ENCODE data around the gene ZNF267. TPM values are rescaled to one million over a fixed set of nuclear protein-coding genes. Genes with fewer than 3 reads are reported as not detected.

Gene ZNF267
- total RNA-seq, 4 donors from 2014 or later, result 6.5 to 13.3 (median 8.2) TPM

- ATAC-seq (no peak), DNase-seq (no peak)
- H3K4me3 ChIP-seq, result no peak overlapping the region
- no peaks in the 10 kb centered on the region for H3K36me3 ChIP-seq
- H3K4me1 ChIP-seq, result peaks cover 16 to 31% of the 10 kb centered on the region in 2 donors
- no peaks in the 10 kb centered on the region for H3K27me3 ChIP-seq
- in situ Hi-C loops (cut with MboI; ENCODE audit: low sequenced_read_pairs in 4 of 4), result loop anchor here in 1 of 4 donors (25.0 kb wide), 1 partner anchor 364 kb away; the partner anchor contains the start of gene RUSF1
- TF ChIP-seq POLR2A (IDR thresholded peaks at IDR 0.05) (no peak), CTCF (IDR thresholded peaks at IDR 0.05 in 4 of 5, conservative IDR thresholded peaks at IDR 0.05 in 1 of 5) (no peak)
- no peak overlapping the region for H3K27ac ChIP-seq
- no peaks in the 10 kb centered on the region for H3K9me3 ChIP-seq
- intact Hi-C loops (cut with DNase I; ENCODE audit: low total_unique reads), result loop anchor here (5.0 to 10.0 kb wide), 2 partner anchors 164 to 371 kb away; partner anchors contain the start of gene RUSF1
Observed at GRCh38 chr16:31875928-31876547, 2.4 kb downstream of the ZNF267 start.

- Histone ChIP-seq H3K9me3 (no peaks in the 10 kb centered on the region), H3K27ac (no peak overlapping the region), H3K36me3 (no peaks in the 10 kb centered on the region), H3K4me3 (no peak overlapping the region), H3K27me3 (no peaks in the 10 kb centered on the region), H3K4me1 (peaks cover 16 to 34% of the 10 kb centered on the region in 2 donors)
- ATAC-seq (no peak), DNase-seq (no peak)
- no peak for TF ChIP-seq CTCF (IDR thresholded peaks at IDR 0.05 in 4 of 5, conservative IDR thresholded peaks at IDR 0.05 in 1 of 5)
- TF ChIP-seq POLR2A (IDR thresholded peaks at IDR 0.05), result no peak
- intact Hi-C loops (cut with DNase I; ENCODE audit: low total_unique reads) (loop anchor here (5.0 to 10.0 kb wide), 2 partner anchors 165 to 372 kb away; partner anchors contain the start of gene RUSF1), in situ Hi-C loops (cut with MboI; ENCODE audit: low sequenced_read_pairs in 4 of 4) (loop anchor here in 1 of 4 donors (25.0 kb wide), 1 partner anchor 365 kb away; the partner anchor contains the start of gene RUSF1)
Observed at GRCh38 chr16:31876951-31877828, 3.6 kb downstream of the ZNF267 start.

GRCh38 chr16:31877876-31878642 lies 4.5 kb downstream of the ZNF267 start:
- no peak for DNase-seq
- ATAC-seq, result no peak
- in situ Hi-C loops (cut with MboI; ENCODE audit: low sequenced_read_pairs in 4 of 4) (loop anchor here in 1 of 4 donors (25.0 kb wide), 1 partner anchor 366 kb away; the partner anchor contains the start of gene RUSF1), intact Hi-C loops (cut with DNase I; ENCODE audit: low total_unique reads) (loop anchor here (5.0 to 10.0 kb wide), 2 partner anchors 166 to 373 kb away; partner anchors contain the start of gene RUSF1)
- Histone ChIP-seq H3K4me1 (peaks cover 16 to 34% of the 10 kb centered on the region in 2 donors), H3K4me3 (no peak overlapping the region), H3K27me3 (no peaks in the 10 kb centered on the region), H3K27ac (no peak overlapping the region), H3K36me3 (no peaks in the 10 kb centered on the region), H3K9me3 (no peaks in the 10 kb centered on the region)
- TF ChIP-seq CTCF (IDR thresholded peaks at IDR 0.05 in 4 of 5, conservative IDR thresholded peaks at IDR 0.05 in 1 of 5), result no peak
- no peak for TF ChIP-seq POLR2A (IDR thresholded peaks at IDR 0.05)

GRCh38 chr16:31879937-31880321 lies 6.3 kb downstream of the ZNF267 start:
- in situ Hi-C loops (cut with MboI; ENCODE audit: low sequenced_read_pairs in 4 of 4), result loop anchor here in 1 of 4 donors (25.0 kb wide), 1 partner anchor 368 kb away; the partner anchor contains the start of gene RUSF1
- TF ChIP-seq CTCF (IDR thresholded peaks at IDR 0.05 in 4 of 5, conservative IDR thresholded peaks at IDR 0.05 in 1 of 5), result no peak
- TF ChIP-seq POLR2A (IDR thresholded peaks at IDR 0.05), result no peak

More at GRCh38 chr16:31879937-31880321, 6.3 kb downstream of the ZNF267 start:
- H3K27ac ChIP-seq, result peak overlapping the region in 2 of 4 donors; percentile 20 to 37
- peaks cover 9 to 29% of the 10 kb centered on the region in 2 donors for H3K4me1 ChIP-seq
- DNase-seq (no peak), ATAC-seq (no peak)
- H3K27me3 ChIP-seq, result no peaks in the 10 kb centered on the region
- no peaks in the 10 kb centered on the region for H3K9me3 ChIP-seq
- intact Hi-C loops (cut with DNase I; ENCODE audit: low total_unique reads), result loop anchor here (5.0 to 10.0 kb wide), 2 partner anchors 168 to 375 kb away; partner anchors contain the start of gene RUSF1
- peaks cover 0 to 1% of the 10 kb centered on the region in 2 donors for H3K36me3 ChIP-seq
- no peak overlapping the region for H3K4me3 ChIP-seq
